ENCODE measurements around the gene CYP2A13.
"Not testable (repeated sequence)": the region's sequence is repeated elsewhere in the genome, so short reads cannot be mapped to it uniquely, and the experiment has no call there.

DNA sequence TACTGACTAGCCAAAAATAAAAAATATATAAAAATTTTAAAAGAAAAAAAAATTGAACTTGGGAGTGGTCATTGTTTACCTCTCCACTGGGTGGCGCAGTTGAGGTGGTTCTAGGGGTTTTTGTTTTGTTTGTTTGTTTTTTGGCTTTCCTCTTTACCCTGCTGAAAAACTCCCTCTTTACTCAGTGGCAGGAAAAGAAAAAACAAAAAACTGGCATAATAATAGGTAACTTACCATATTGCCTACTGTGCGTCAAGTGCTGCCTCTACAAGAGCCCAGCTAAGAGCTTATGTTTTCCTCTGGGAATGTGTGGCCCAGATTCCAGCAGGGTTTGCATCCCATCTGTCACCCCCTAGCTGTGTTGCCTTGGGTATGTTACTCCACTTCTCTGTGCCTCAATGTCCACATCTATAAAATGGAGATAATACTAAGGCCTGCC is 38.5 kb downstream of the CYP2A13 start:
- TF ChIP-seq, protein P1, sequence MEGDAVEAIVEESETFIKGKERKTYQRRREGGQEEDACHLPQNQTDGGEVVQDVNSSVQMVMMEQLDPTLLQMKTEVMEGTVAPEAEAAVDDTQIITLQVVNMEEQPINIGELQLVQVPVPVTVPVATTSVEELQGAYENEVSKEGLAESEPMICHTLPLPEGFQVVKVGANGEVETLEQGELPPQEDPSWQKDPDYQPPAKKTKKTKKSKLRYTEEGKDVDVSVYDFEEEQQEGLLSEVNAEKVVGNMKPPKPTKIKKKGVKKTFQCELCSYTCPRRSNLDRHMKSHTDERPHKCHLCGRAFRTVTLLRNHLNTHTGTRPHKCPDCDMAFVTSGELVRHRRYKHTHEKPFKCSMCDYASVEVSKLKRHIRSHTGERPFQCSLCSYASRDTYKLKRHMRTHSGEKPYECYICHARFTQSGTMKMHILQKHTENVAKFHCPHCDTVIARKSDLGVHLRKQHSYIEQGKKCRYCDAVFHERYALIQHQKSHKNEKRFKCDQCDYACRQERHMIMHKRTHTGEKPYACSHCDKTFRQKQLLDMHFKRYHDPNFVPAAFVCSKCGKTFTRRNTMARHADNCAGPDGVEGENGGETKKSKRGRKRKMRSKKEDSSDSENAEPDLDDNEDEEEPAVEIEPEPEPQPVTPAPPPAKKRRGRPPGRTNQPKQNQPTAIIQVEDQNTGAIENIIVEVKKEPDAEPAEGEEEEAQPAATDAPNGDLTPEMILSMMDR (conservative IDR thresholded peaks at IDR 0.05; ENCODE audit: low read length): peak; percentile 77
- TF ChIP-seq EZH2phosphoT487 (IDR thresholded peaks at IDR 0.05; ENCODE audit: borderline replicate concordance, low read depth, low read length): not testable (repeated sequence)
